Kidney (tissue), 11 donors: ENCODE data around the gene C16orf89. TPM values are rescaled to one million over a fixed set of nuclear protein-coding genes. Genes with fewer than 3 reads are reported as not detected.
"Not testable (repeated sequence)": the region's sequence is repeated elsewhere in the genome, so short reads cannot be mapped to it uniquely, and the experiment has no call there.

Experiments
- DNase-seq, 5 donors: peaks; one replicate each; pipeline ENCODE4 v3.0.0-alpha.2; 2013 to 2020
- FAIRE-seq: peaks from 2 replicates; lab custom pipeline; 2012; peaks lifted over from hg19 to GRCh38; lab: Jason Lieb, UNC
- H3K27ac ChIP-seq, 2 donors: one replicate each; pipeline ENCODE4 v1.7.0; 2013; ENCODE audit warnings: low read depth in 2 of 2, low read length in 2 of 2, inconsistent platforms in 1 of 2
- H3K27me3 ChIP-seq: one replicate; pipeline ENCODE4 v1.7.1; 2013; ENCODE audit warnings: low read length, inconsistent platforms; ENCODE audit not compliant: control insufficient read depth, insufficient read depth
- H3K36me3 ChIP-seq, 3 donors: one replicate each; pipeline versions ENCODE4 v1.7.0 to v1.7.1; 2013; ENCODE audit warnings: low read length in 3 of 3, control low read depth in 1 of 3, inconsistent platforms in 1 of 3; ENCODE audit not compliant: insufficient read depth in 3 of 3, control insufficient read depth in 2 of 3
- H3K4me1 ChIP-seq, 3 donors: one replicate each; pipeline versions ENCODE4 v1.7.0 to v1.7.1; 2013; ENCODE audit warnings: low read length in 3 of 3, inconsistent platforms in 1 of 3, low read depth in 1 of 3; ENCODE audit not compliant: control insufficient read depth in 2 of 3, insufficient read depth in 2 of 3
- H3K4me3 ChIP-seq, 3 donors: one replicate each; pipeline versions ENCODE4 v1.7.0 to v1.8.1; 2013; ENCODE audit warnings: low read length in 3 of 3, control low read depth in 1 of 3, inconsistent platforms in 1 of 3
- H3K9ac ChIP-seq, 3 donors: one replicate each; pipeline versions ENCODE4 v1.7.0 to v1.7.1; 2013; ENCODE audit warnings: low read length in 3 of 3, control low read depth in 1 of 3, inconsistent platforms in 1 of 3
- H3K9me3 ChIP-seq, 3 donors: one replicate each; pipeline versions ENCODE4 v1.7.0 to v1.7.1; 2013; ENCODE audit warnings: low read length in 3 of 3, control low read depth in 1 of 3, inconsistent platforms in 1 of 3; ENCODE audit not compliant: control insufficient read depth in 2 of 3, insufficient read depth in 1 of 3
- intact Hi-C: fragments of 100-400 bp; cut with DNase I; formaldehyde crosslinking; loops from one replicate; pipeline ENCODE4 v1.11.1; 2022
- polyA plus RNA-seq: library from polyadenylated mRNA; stranded (reverse); fragments of 350-450 nt; fragmentation: Illumina TruSeq; extraction: RNeasy Lipid Tissue Mini Kit (QIAGEN cat#74804); gene quantifications from one replicate; pipeline ENCODE4 v1.2.3, GENCODE V29; 2014; ENCODE audit warnings: low read depth, low replicate concordance; ENCODE audit not compliant: insufficient read depth
- total RNA-seq: library from RNA; stranded (reverse); fragmentation: NEBNext Ultra II Directional; extraction: Animal tissue kit (Norgen Biotek cat#: 25700); gene quantifications from one replicate; pipeline ENCODE4 v1.2.1, GENCODE V29; 2021
- donor health status: control.
- donor health status: control.
- donor health status: DM: yes; HTN: yes; CAD: no.
- donor health status: Normal renal cell carcinoma (clear cell type).

Gene C16orf89
- total and polyA plus RNA-seq, 2 donors from 2014 or later = 5.4 to 68.4 TPM

DNA sequence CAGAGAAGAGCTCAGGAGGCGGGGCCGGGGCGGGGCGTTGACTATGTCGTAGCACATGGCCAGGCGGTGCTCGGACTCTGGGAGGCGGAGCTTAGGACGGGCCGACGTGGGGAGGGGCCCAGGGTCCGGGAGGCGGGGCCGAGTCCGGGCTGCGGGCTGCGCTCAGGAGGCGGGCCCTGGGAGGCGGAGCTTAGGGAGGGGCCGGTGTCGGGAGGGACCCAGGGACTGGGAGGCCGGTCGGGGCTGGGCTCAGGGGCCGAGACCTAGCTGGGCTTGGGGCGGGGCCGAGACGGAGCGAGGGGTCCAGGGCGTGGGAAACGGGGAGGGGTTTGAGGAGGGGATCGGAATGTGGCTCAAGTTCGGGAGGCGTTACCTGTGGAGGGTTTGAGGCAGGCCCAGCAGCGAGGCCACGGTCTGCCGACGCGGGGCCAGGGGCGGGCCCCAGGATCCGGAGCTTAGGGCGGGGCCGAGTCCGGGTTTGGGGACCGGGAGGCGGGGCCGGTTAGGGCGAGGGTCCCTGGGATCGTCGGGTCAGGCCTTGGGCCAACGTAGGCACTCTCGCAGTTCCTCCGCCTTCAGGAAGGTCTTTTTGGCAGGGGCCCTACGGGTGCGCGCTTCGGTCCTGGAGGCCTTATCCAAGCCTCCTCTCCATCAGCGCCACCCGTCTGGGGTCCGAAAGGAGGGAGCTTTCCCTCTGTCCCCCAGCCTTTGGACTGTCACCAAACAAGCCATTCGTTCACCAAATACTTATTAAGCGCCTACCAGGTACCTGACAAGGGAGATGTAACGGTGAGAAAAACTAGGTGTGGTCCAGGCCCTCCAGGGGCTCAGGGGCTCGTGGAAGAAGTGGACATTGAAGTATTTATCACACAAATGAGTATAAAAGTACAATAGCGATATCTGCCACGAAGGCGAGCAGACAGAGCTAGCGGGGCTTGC, 32.7 kb upstream of the C16orf89 start:
- H3K27ac ChIP-seq = peak overlapping the region; percentile 47 to 67
- FAIRE-seq, intact Hi-C loops, H3K36me3 ChIP-seq, H3K4me1 ChIP-seq, H3K9me3 ChIP-seq, H3K27me3 ChIP-seq: not testable (repeated sequence)
- H3K9ac ChIP-seq = peak overlapping the region in 2 of 3 donors; percentile 10 to 51
- H3K4me3 ChIP-seq = peak overlapping the region; percentile 42 to 66 (median 60)
- DNase-seq = peak; percentile 84 to 95 (median 91)

DNA sequence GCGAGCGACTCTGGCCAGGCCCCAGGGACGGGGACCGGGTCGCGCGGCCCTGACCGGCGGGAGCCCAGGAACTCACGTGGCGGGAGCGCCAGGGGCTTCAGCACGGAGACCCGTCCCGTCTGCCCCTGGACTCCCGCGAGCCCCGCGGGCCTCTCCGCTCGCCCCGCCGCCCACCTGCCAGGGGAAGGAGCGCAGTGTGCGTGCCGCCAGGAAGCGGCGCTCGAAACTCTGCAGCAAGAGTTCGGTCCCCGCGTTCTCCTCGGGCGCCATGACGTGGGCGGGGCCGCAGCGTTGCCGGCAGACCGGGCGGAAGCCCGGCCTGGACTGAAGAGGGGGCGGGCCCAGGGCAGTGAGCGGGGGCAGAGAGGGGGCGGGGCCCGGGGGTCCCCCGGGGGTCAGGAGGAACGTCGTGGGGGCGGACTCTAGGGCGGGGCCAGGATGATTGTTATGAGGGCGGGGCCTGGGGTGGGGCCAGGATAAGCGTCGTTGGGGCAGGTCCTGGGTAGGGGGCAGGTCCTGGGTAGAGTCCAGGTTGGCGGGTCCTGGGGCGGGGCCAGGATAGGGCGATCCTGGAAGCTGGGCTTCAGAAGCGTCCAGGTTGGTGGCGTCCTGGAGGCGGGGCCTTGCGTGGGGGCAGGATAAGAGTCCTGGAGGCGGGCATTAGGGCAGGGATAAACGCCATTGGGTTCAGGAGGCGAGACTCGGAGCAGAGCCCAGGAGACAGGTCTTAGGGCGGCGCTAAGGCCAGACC, 31.9 kb upstream of the C16orf89 start, which contains the start of gene EEF2KMT:
Gene EEF2KMT (minus strand): TSS at position 326 of the 751 bp plus-strand sequence. CDS start 56 bp downstream, at position 270.
- H3K4me1 ChIP-seq, H3K27me3 ChIP-seq, H3K36me3 ChIP-seq, intact Hi-C loops, H3K9me3 ChIP-seq: not testable (repeated sequence)
- H3K4me3 ChIP-seq = peak within 1 kb of the TSS; percentile 50 to 66 (median 60)
- H3K27ac ChIP-seq = peak within 1 kb of the TSS; percentile 47 to 67
- DNase-seq (peak; percentile 99 to 100 (median 99)), FAIRE-seq (peak; percentile 87)
- peak within 1 kb of the TSS in 2 of 3 donors; percentile 10 to 51 for H3K9ac ChIP-seq

DNA sequence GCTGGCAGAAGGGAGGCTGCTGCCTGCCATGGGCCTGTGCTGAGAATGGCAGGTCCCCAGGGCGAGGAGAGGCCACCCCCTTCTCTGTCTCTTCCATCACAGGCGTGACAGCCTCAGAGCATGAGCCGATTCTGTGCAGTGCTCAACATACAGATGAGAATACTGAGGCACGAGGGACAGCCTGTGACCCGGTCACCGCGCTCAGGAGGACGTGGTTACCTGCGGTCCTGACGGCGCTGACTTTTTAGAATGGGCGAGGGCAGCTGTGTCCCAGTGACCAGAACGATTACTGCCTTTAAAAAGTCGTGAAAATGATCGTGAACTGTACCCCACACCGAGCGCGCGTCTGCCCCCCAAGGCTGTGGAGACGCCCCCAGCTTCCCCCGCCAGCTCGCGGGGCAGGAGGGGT, 31.3 kb upstream of the C16orf89 start:
- H3K36me3 ChIP-seq, H3K27ac ChIP-seq, H3K9me3 ChIP-seq, intact Hi-C loops, H3K4me1 ChIP-seq, FAIRE-seq, H3K27me3 ChIP-seq: not testable (repeated sequence)
- peak overlapping the region; percentile 13 to 58 (median 50) for H3K4me3 ChIP-seq
- peak overlapping the region in 1 of 3 donors; percentile 3 for H3K9ac ChIP-seq
- peak in 4 of 5 donors; percentile 14 to 84 (median 34) for DNase-seq

DNA sequence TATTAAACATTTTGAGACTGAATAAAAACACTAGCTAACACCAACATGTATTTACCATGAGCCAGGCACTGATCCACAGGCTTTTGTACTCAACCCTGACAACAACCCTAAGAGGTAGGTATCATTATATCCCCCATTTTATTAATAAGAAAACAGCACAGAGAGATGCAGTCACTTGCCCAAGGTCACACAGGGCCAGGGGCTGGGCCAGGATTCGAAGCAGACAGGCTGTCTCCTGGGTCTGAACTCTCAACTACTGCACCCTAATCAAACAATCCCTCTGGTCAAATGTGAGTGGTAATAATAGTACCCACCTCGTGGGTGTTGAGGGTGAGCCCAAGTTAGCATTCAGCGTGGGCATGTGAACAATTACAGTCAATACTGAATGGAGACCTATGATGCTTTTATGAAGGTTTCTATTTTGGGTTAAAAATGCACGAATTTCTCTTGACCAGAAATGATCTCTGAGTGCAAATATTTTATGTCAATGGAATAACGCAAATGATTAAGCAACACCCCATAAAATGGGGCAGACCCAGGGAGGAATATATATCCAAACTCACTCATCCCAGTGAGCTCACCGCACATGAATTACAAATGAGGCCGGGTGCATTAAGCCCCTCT, 30.8 kb upstream of the C16orf89 start:
- FAIRE-seq, H3K27me3 ChIP-seq, H3K27ac ChIP-seq, H3K4me1 ChIP-seq, H3K36me3 ChIP-seq, intact Hi-C loops, DNase-seq, H3K9me3 ChIP-seq: not testable (repeated sequence)
- H3K9ac ChIP-seq = peak overlapping the region in 1 of 3 donors; percentile 3
- H3K4me3 ChIP-seq = peak overlapping the region in 1 of 3 donors; percentile 58

DNA sequence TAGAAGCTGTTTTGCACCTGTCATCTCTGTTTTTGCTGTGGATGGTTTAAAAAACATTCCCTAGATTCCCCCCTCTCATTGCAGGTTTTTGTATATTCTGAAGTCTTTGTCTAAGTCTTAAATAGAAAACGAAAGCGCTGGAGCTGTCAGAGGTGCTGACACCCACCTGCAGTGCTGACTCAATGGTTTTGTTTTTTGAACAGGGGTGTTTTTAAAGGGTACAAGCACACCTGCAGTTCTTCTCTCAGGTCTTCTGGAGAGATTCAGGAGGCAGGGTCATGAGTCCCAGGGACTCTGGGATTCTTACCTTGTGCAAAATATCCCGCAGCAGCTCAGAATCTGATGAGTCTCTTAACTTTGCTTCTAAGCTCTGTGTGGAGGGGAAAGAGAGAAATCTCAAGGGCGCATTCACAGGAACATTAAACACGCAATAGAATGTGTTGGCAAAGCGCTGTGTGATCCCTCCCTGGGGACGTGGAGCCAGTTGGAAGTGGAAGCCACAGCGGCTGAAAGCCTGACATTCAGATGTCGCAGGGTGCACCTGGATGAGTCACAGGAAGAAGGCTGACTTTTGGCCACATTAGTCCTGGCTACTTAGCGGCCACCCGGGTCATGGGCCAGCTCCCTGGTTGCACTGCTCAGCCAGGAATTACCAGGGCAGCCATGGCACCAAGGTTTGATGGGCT, 29.5 kb upstream of the C16orf89 start:
- H3K9me3 ChIP-seq, FAIRE-seq, H3K27me3 ChIP-seq, H3K9ac ChIP-seq, H3K4me3 ChIP-seq, H3K36me3 ChIP-seq, intact Hi-C loops, H3K4me1 ChIP-seq, H3K27ac ChIP-seq, DNase-seq: not testable (repeated sequence)

DNA sequence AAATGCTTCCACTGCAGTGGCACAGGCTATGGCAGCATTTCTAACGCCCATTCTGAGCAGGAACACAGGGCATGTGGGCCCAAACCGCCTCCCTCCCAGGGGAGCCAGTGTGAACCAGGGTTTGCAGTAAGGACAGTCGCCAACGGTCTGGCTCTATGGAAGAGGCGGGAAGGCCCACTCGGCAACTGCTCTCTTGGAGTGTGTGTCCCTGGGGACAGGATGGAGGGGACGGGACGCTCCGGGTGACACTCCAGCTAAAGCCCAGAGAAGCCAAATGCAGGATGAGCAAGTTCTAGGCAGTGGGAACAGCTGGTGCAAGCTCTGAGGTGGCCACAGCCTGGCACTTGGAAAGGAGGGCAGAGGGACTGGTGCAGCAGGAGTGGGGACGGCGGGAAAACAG, 28.0 kb upstream of the C16orf89 start:
- H3K4me3 ChIP-seq, H3K36me3 ChIP-seq, H3K27me3 ChIP-seq, intact Hi-C loops, H3K27ac ChIP-seq, DNase-seq, FAIRE-seq, H3K9ac ChIP-seq, H3K4me1 ChIP-seq, H3K9me3 ChIP-seq: not testable (repeated sequence)

DNA sequence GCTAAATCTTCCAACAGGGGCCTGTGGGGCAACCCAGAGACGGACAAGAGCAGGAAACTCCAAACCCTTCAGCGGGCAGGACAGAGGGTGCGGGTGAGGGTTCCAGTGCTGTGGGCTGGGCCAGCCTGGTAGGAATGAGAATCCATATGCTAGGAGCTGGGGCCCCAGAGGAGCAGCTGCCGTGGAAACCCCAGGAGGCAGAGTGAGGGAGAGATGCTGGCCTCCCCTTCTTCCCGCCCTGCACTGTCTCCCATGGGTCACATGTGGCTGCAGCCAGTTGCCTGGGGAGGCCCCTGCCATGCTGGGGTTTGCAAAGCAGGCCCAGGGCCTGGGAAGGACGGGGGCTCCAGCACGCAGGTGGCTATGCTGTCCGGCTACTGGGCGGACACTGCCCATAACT, 27.3 kb upstream of the C16orf89 start:
- intact Hi-C loops, DNase-seq, H3K27ac ChIP-seq, H3K36me3 ChIP-seq, H3K4me3 ChIP-seq, H3K27me3 ChIP-seq, H3K4me1 ChIP-seq, FAIRE-seq, H3K9me3 ChIP-seq, H3K9ac ChIP-seq: not testable (repeated sequence)
